GM12891 (cell line): ENCODE data around the gene CBLN3.

Source experiments
- PAX5 ChIP-seq: IDR thresholded peaks from 2 replicates; pipeline ENCODE4 v1.6.1; 2011; ENCODE audit warnings: low read length, moderate library complexity, mild to moderate bottlenecking; ENCODE audit not compliant: insufficient read depth, severe bottlenecking
- POLR2A ChIP-seq: IDR thresholded peaks from 2 replicates; pipeline ENCODE4 v1.6.1; 2011; ENCODE audit warnings: low read depth, low read length, control low read depth
- POLR2AphosphoS5 ChIP-seq: IDR thresholded peaks from 2 replicates; pipeline ENCODE4 v1.6.1; 2011; ENCODE audit warnings: low read depth, low read length, control low read depth
- POU2F2 ChIP-seq: IDR thresholded peaks from 2 replicates; pipeline ENCODE4 v1.6.1; 2011; ENCODE audit warnings: low read depth, mild to moderate bottlenecking, control low read depth, low read length, moderate library complexity
- SPI1 ChIP-seq: IDR thresholded peaks from 2 replicates; pipeline ENCODE4 v1.6.1; 2011; ENCODE audit warnings: low read depth, low read length, control low read depth
- TAF1 ChIP-seq: IDR thresholded peaks from 2 replicates; pipeline ENCODE4 v1.6.1; 2011; ENCODE audit warnings: low read depth, low read length, control low read depth

GRCh38 chr14:24426150-24426911 lies 3.1 kb downstream of the CBLN3 start:
- TF ChIP-seq POLR2A: no peak
- no peak for TF ChIP-seq POLR2AphosphoS5
- TF ChIP-seq TAF1: no peak
- TF ChIP-seq PAX5: no peak
- TF ChIP-seq SPI1: no peak
- TF ChIP-seq POU2F2: no peak
